Keratinocyte (primary cell): ENCODE data around the gene EXOC4.

Experiments
- CTCF ChIP-seq, 3 experiments: IDR thresholded peaks in 1 of 3; conservative IDR thresholded peaks in 1 of 3; optimal IDR thresholded peaks in 1 of 3; 2 replicates in 2 of 3; 3 replicates in 1 of 3; pipeline versions ENCODE3 to v1.5.1; 2011; ENCODE audit warnings: low read length in 3 of 3, mild to moderate bottlenecking in 3 of 3, moderate library complexity in 2 of 3, control low read depth in 1 of 3, inconsistent platforms in 1 of 3; ENCODE audit not compliant: insufficient read depth in 2 of 3; ENCODE audit errors: extremely low read depth in 1 of 3
- EZH2 ChIP-seq: IDR thresholded peaks from one replicate; pipeline ENCODE4 v1.6.1; 2012; ENCODE audit warnings: inconsistent platforms, mild to moderate bottlenecking, low read length, moderate library complexity

GRCh38 chr7:133623721-133624120 is 370.8 kb downstream of the EXOC4 start:
- TF ChIP-seq CTCF (optimal IDR thresholded peaks at IDR 0.05 in 1 of 3, IDR thresholded peaks at IDR 0.05 in 1 of 3, conservative IDR thresholded peaks at IDR 0.05 in 1 of 3; ENCODE audit: extremely low read depth in 1 of 3, insufficient read depth in 2 of 3, low read length in 3 of 3): no peak
- no peak for TF ChIP-seq EZH2
